Uterus (tissue), 2 donors: Measurements from ENCODE around the gene LALBA.

Source experiments
- CTCF ChIP-seq, 4 experiments: fragments of 200-600 bp in 2 of 4; fragments of 450-650 bp in 2 of 4; sonication (generic) in 2 of 4; IDR thresholded peaks; one replicate each; pipeline ENCODE4 v1.5.1; 2016 to 2019; ENCODE audit warnings: antibody characterized with exemption in 4 of 4, mild to moderate bottlenecking in 2 of 4, moderate library complexity in 1 of 4
- POLR2A ChIP-seq, 2 donors: fragments of 450-650 bp; IDR thresholded peaks; one replicate each; pipeline ENCODE4 v1.6.1; 2016; ENCODE audit warnings: antibody characterized with exemption in 2 of 2, mild to moderate bottlenecking in 1 of 2, moderate library complexity in 1 of 2

- TF ChIP-seq CTCF (IDR thresholded peaks at IDR 0.05) (no peak), POLR2A (IDR thresholded peaks at IDR 0.05) (no peak)
Observed at GRCh38 chr12:48532601-48533000, 37.2 kb downstream of the LALBA start.
